Subcutaneous adipose tissue (tissue), 4 donors: ENCODE data around the gene RAB3GAP2. TPM values are rescaled to one million over a fixed set of nuclear protein-coding genes. Genes with fewer than 3 reads are reported as not detected.

ENCODE experiments used
- total RNA-seq, 4 donors: library from RNA; depleted of rRNA; stranded (reverse); fragments of >200 nt; gene quantifications; one replicate each; pipeline ENCODE4 v1.1.0, GENCODE V29; 2016
- TF ChIP-seq, protein P1 (sequence below): fragments of 450-650 bp; IDR thresholded peaks from one replicate; pipeline ENCODE4 v1.5.1; 2016; ENCODE audit warnings: low read depth, mild to moderate bottlenecking, control low read depth, antibody characterized with exemption, moderate library complexity

RAB3GAP2 gene
- total RNA-seq, 4 donors from 2014 or later, result 23.9 to 41.7 (median 31.3) TPM

DNA sequence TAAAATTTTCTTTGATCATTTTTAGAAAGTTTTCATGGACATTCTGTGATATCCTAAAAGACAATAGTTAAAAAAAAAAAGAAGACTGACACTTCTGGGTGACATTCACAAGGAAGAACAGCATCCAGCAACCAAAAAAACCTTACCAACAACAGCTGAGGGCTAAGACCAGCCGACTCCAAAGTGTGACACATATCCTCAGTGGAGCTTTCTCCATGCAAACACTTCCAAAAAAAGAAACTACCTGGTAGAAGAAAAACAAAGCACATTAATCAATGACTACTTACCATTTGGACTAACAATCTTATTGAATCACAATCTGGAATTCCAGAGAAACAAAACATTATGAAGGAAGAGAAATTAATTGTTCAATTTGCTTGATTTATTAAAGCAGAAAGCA, 90.1 kb downstream of the RAB3GAP2 start:
- TF ChIP-seq, protein P1, sequence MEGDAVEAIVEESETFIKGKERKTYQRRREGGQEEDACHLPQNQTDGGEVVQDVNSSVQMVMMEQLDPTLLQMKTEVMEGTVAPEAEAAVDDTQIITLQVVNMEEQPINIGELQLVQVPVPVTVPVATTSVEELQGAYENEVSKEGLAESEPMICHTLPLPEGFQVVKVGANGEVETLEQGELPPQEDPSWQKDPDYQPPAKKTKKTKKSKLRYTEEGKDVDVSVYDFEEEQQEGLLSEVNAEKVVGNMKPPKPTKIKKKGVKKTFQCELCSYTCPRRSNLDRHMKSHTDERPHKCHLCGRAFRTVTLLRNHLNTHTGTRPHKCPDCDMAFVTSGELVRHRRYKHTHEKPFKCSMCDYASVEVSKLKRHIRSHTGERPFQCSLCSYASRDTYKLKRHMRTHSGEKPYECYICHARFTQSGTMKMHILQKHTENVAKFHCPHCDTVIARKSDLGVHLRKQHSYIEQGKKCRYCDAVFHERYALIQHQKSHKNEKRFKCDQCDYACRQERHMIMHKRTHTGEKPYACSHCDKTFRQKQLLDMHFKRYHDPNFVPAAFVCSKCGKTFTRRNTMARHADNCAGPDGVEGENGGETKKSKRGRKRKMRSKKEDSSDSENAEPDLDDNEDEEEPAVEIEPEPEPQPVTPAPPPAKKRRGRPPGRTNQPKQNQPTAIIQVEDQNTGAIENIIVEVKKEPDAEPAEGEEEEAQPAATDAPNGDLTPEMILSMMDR, result no peak

DNA sequence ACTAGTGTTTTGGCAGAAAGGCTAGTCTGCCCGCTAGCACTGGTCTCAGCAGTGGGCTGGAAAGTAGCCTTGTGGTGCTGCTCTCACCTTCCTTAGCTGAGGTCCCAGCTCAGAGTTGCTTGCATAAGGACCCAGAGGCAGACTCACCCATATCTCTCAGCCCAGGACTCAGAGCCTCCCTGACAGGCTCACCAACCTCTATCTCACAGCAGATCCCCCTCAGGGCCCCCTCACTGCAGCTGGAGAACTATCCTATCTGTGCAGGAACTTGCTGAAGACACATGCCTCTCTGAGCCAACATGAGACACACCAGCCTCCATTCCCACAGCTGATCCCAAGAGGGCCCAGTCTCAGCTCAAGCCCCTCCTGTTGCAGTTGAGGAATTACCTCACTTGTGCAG, 95.7 kb downstream of the RAB3GAP2 start:
- TF ChIP-seq, protein P1, result no peak

DNA sequence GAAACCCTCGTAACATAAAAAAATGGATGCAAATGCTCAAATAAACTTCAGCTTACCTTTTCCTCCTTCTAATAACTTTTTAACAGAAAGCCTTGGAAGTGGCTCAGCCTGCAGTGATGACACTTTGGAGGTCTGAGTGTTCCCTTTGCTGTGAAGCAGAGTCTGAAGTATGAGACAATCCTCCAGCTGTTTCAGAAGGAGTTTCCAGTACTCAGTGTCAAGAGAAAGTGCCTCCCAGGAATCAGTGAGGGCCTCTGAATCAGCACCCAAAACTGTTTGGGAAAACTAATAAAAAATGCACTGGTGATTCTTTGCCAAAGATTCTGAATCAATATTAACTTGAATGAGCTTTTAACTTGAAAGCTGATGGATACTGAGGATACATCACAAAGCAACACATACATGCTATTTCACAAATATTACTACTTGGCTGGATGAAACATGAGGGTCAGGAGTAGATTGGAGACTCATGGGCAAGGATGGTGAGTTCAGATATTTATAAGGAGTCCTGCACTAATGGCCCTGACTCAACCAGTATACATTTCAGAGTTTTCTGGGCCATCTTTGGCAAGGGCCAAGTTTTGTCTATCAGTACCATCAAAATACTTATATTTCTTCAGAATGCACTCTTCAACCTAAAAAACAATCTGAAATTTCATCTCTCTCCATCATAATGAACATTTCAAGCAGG, 101.3 kb downstream of the RAB3GAP2 start:
- TF ChIP-seq, protein P1, result no peak

DNA sequence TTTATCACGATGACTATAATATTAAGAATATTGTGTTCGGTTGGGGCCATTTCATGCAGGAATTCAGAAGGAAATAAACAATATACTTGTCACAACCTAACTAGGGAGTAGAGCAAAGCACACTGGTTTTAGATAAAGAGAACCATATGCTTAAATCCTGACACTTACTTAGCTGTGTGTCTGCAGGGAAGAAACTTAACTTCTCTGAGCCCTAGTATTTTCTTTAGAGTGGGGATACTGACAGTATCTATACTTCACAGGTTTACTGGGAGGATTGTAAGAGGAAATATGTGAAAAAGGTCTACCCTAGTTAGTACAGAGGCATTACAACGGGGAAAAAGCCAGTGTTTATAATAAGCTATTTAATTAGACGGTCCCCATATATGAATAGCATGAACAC, 105.4 kb downstream of the RAB3GAP2 start:
- TF ChIP-seq, protein P1, result no peak

DNA sequence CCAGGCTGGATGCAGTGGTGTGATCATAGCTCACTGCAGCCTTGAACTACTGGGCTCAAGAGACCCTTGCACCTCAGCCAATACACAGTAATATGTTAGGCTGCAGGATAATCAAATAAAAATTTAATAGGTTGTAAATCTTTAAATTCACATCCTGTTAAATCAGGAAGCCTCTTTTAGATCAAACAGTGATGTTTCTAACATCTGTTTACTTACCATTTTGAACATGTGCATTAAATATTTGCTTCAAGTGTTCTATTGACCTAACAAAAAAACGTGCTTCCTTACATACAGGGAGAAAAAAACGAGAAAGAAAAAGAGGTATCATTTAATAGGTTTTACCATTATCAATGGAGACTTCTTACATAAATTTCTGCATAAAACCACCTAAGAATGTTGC, 107.7 kb downstream of the RAB3GAP2 start:
- TF ChIP-seq, protein P1, result no peak

DNA sequence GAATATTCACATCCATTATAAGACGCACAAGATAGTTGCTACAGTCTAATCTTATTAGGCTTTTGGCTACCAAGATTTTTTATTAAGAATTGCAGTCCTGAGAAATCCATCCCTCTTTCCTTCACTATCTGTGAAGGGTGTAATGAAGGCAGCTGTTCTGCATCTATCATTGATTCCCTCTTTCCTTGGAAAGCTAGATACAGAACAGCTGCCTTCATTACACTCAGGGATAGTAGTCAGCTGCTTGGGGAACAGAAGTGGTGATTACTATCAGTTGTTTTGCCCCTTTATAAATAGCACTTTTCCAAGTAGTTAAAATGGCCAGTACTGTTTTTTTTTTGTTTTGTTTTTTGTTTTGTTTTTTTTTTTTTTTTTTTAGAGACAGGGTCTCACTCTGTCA, 108.1 kb downstream of the RAB3GAP2 start:
- TF ChIP-seq, protein P1, result no peak

DNA sequence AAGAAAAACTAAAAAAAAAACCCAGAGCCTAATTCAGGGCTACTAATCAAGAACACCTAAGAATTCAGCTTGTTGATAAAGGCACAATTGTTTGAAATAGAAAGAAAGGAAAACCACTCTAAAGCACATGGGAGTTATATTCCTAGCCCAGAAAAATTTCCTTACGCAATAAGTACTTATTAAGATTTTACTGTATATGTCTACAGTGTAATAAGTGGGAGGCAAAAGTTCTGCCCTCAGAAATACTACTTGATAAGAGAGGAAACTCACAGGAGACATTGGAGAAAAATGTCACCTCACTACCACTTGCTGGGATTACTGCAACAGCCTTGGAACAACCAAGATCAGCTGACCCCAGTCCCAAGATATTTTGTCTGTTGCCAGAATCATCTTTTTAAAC, 112.2 kb downstream of the RAB3GAP2 start:
- TF ChIP-seq, protein P1, result no peak
